Panc1 (cell line): Measurements from ENCODE around the gene NOS1AP. TPM values are rescaled to one million over a fixed set of nuclear protein-coding genes. Genes with fewer than 3 reads are reported as not detected.

Experiments
- ATAC-seq: fragments of 200-7000 bp; cut with Tn5 transposase; 2 replicates; pipeline ENCODE4 v1.9.1; 2020; ENCODE audit warnings: mild to moderate bottlenecking, moderate library complexity
- BruUV-seq: library from RNA; stranded (reverse); fragments of 400-500 nt; replicated peaks from 2 replicates; lab custom pipeline; 2021; lab: Mats Ljungman, UMichigan
- CTCF ChIA-PET: fragments of 300-600 bp; sonication (Branson Sonifier 250); formaldehyde crosslinking; loops from one replicate; lab custom pipeline; 2022; ENCODE audit warnings: antibody characterized with exemption; lab: Charles Lee
- POLR2A ChIA-PET: fragments of 300-600 bp; sonication (Branson Sonifier 250); formaldehyde crosslinking; loops from one replicate; lab custom pipeline; 2022; ENCODE audit warnings: antibody characterized with exemption; lab: Charles Lee
- DNase-seq: peaks from one replicate; pipeline ENCODE4 v3.0.0-alpha.2; 2010; ENCODE audit warnings: low read depth, low spot score
- H3K27ac ChIP-seq: 2 replicates; pipeline ENCODE4 v1.5.1; 2011; ENCODE audit warnings: mild to moderate bottlenecking, low read length, inconsistent platforms
- H3K27me3 ChIP-seq: fragments of 200-500 bp; sonication (Bioruptor generic); 2 replicates; pipeline ENCODE4 v1.6.0; 2014; ENCODE audit warnings: low read length, inconsistent platforms; ENCODE audit not compliant: control insufficient read depth, insufficient read depth
- H3K36me3 ChIP-seq: fragments of 200-500 bp; sonication (Bioruptor generic); 2 replicates; pipeline ENCODE4 v1.5.1; 2014; ENCODE audit warnings: inconsistent platforms, mild to moderate bottlenecking, low read length, moderate library complexity; ENCODE audit not compliant: control insufficient read depth, insufficient read depth
- H3K4me1 ChIP-seq: 2 replicates; pipeline ENCODE4 v1.5.1; 2011; ENCODE audit warnings: inconsistent platforms, mild to moderate bottlenecking, low read length, moderate library complexity; ENCODE audit not compliant: control insufficient read depth, insufficient read depth
- H3K4me3 ChIP-seq, 2 experiments: 2 replicates each; pipeline ENCODE4 v1.5.1; 2011 to 2012; ENCODE audit warnings: low read depth in 2 of 2, low read length in 2 of 2, mild to moderate bottlenecking in 2 of 2, inconsistent platforms in 1 of 2, moderate library complexity in 1 of 2
- H3K9me3 ChIP-seq: fragments of 200-500 bp; sonication (Bioruptor generic); 2 replicates; pipeline ENCODE4 v1.5.1; 2014; ENCODE audit warnings: low read depth, mild to moderate bottlenecking, inconsistent platforms, low read length, moderate library complexity; ENCODE audit not compliant: control insufficient read depth, insufficient read depth
- CTCF ChIP-seq: fragments of 450-650 bp; IDR thresholded peaks from 2 replicates; pipeline ENCODE4 v1.5.1; 2017; ENCODE audit warnings: mild to moderate bottlenecking
- POLR2AphosphoS5 ChIP-seq: IDR thresholded peaks from 2 replicates; pipeline ENCODE4 v1.6.1; 2012; ENCODE audit warnings: mild to moderate bottlenecking, low read depth, low read length, moderate library complexity
- REST ChIP-seq, 2 experiments: IDR thresholded peaks; 2 replicates each; pipeline ENCODE4 v1.6.1; 2011 to 2012; ENCODE audit warnings: low read depth in 2 of 2, control low read depth in 1 of 2, low read length in 1 of 2, mild to moderate bottlenecking in 1 of 2, moderate library complexity in 1 of 2; ENCODE audit not compliant: insufficient read depth in 1 of 2
- SIN3A ChIP-seq: IDR thresholded peaks from 2 replicates; pipeline ENCODE4 v1.6.1; 2012; ENCODE audit warnings: low read depth, mild to moderate bottlenecking, low read length, moderate library complexity, borderline replicate concordance; ENCODE audit not compliant: insufficient read depth
- TCF7L2 ChIP-seq: IDR thresholded peaks from 2 replicates; pipeline ENCODE4 v1.6.1; 2011; ENCODE audit warnings: mild to moderate bottlenecking, low read depth, low read length, inconsistent platforms
- in situ Hi-C: cut with HindIII; loops from 2 replicates; pipeline ENCODE4 v1.10.0; 2016; ENCODE audit warnings: low sequenced_read_pairs, low pct_unique_long_range_greater_than_20kb
- intact Hi-C: fragments of 100-400 bp; cut with micrococcal nuclease; formaldehyde crosslinking; loops from one replicate; pipeline ENCODE4 v1.10.0; 2022; ENCODE audit not compliant: unreplicated experiment
- total RNA-seq: library from RNA; stranded (reverse); gene quantifications from one replicate; pipeline ENCODE4 v1.2.1, GENCODE V29; 2021; ENCODE audit not compliant: unreplicated experiment

The NOS1AP gene
- total RNA-seq, 1 experiment from 2014 or later = 27.9 TPM

- intact Hi-C loops = no loop called here
- Histone ChIP-seq H3K4me3 (no peak overlapping the region), H3K9me3 (no peaks in the 10 kb centered on the region), H3K36me3 (no peaks in the 10 kb centered on the region), H3K27me3 (no peaks in the 10 kb centered on the region), H3K27ac (0 out of 2 replicates have a peak overlapping the region, but pooled peaks have one; percentile 8), H3K4me1 (peaks cover 15% of the 10 kb centered on the region; the same call in 1 of the 2 replicates)
- BruUV-seq = no TSS peak
- ChIA-PET POLR2A (no interaction called here), CTCF (no interaction called here)
- TF ChIP-seq POLR2AphosphoS5 = no peak
- TF ChIP-seq TCF7L2 = no peak
- TF ChIP-seq SIN3A = no peak
- TF ChIP-seq CTCF = no peak
- TF ChIP-seq REST (IDR thresholded peaks at IDR 0.05; ENCODE audit: insufficient read depth in 1 of 2, low read depth in 2 of 2, low read length in 1 of 2) = no peak
- in situ Hi-C loops = no loop called here
- DNase-seq (no peak), ATAC-seq (no peak)
Observed at GRCh38 chr1:162250004-162250730, 180.7 kb downstream of the NOS1AP start.

- H3K36me3 ChIP-seq = no peaks in the 10 kb centered on the region
- BruUV-seq = no TSS peak
- peaks cover 18% of the 10 kb centered on the region; the same call in 1 of the 2 replicates for H3K4me1 ChIP-seq
- ChIA-PET CTCF (interaction anchor here (0.7 kb wide), 1 partner anchor 105 kb away, joined by 4 read pairs; no protein-coding TSS in a partner anchor), POLR2A (interaction anchor here (0.6 kb wide), 1 partner anchor 66 kb away, joined by 3 read pairs; no protein-coding TSS in a partner anchor)
- in situ Hi-C loops = no loop called here
- H3K27ac ChIP-seq = no peak overlapping the region
- no peak overlapping the region for H3K4me3 ChIP-seq
- ATAC-seq (no peak), DNase-seq (no peak)
- no peaks in the 10 kb centered on the region for H3K9me3 ChIP-seq
- intact Hi-C loops = no loop called here
- TF ChIP-seq POLR2AphosphoS5 (no peak), REST (IDR thresholded peaks at IDR 0.05; ENCODE audit: insufficient read depth in 1 of 2, low read depth in 2 of 2, low read length in 1 of 2) (no peak), SIN3A (no peak)
- H3K27me3 ChIP-seq = no peaks in the 10 kb centered on the region
Observed at GRCh38 chr1:162251102-162251501, 181.6 kb downstream of the NOS1AP start.
